Astrocyte (in vitro differentiated cells and primary cell): ENCODE data around the gene CRHR2. TPM values are rescaled to one million over a fixed set of nuclear protein-coding genes. Genes with fewer than 3 reads are reported as not detected.

Experiments used
- DNase-seq: peaks from one replicate; pipeline ENCODE4 v3.0.0-alpha.2; 2010; ENCODE audit warnings: low read depth
- FAIRE-seq: peaks from 2 replicates; lab custom pipeline; 2011; peaks lifted over from hg19 to GRCh38; lab: Jason Lieb, UNC
- H2AFZ ChIP-seq: 2 replicates; pipeline ENCODE4 v1.6.0; 2012; ENCODE audit warnings: low read depth, low read length, inconsistent platforms
- H3K27ac ChIP-seq: 2 replicates; pipeline ENCODE4 v1.5.1; 2011; ENCODE audit warnings: low read depth, low read length, inconsistent platforms
- H3K27me3 ChIP-seq: 2 replicates; pipeline ENCODE4 v1.6.0; 2011; ENCODE audit warnings: low read length, inconsistent platforms; ENCODE audit not compliant: insufficient read depth
- H3K36me3 ChIP-seq: 2 replicates; pipeline ENCODE4 v1.5.1; 2011; ENCODE audit warnings: low read length, inconsistent platforms; ENCODE audit not compliant: insufficient read depth
- H3K4me1 ChIP-seq: 2 replicates; pipeline ENCODE4 v1.5.1; 2011; ENCODE audit warnings: low read length, inconsistent platforms; ENCODE audit not compliant: insufficient read depth
- H3K4me2 ChIP-seq: 2 replicates; pipeline ENCODE4 v1.6.0; 2012; ENCODE audit warnings: low read length, inconsistent platforms
- H3K4me3 ChIP-seq: 2 replicates; pipeline ENCODE4 v1.5.1; 2011; ENCODE audit warnings: low read depth, mild to moderate bottlenecking, low read length, inconsistent platforms; ENCODE audit not compliant: insufficient read depth
- H3K79me2 ChIP-seq: 2 replicates; pipeline ENCODE4 v1.6.0; 2012; ENCODE audit warnings: mild to moderate bottlenecking, low read length, inconsistent platforms; ENCODE audit not compliant: insufficient read depth
- H3K9ac ChIP-seq: 2 replicates; pipeline ENCODE4 v1.6.0; 2012; ENCODE audit warnings: mild to moderate bottlenecking, low read length, inconsistent platforms
- H3K9me3 ChIP-seq: 2 replicates; pipeline ENCODE4 v1.5.1; 2012; ENCODE audit warnings: low read depth, mild to moderate bottlenecking, low read length, inconsistent platforms; ENCODE audit not compliant: insufficient read depth
- H4K20me1 ChIP-seq: 2 replicates; pipeline ENCODE4 v1.6.0; 2012; ENCODE audit warnings: low read length, inconsistent platforms; ENCODE audit not compliant: insufficient read depth
- H3K27ac Mint-ChIP-seq: one replicate; pipeline ENCODE4 v1.8.0; 2021; ENCODE audit warnings: mild to moderate bottlenecking, mixed read lengths; ENCODE audit not compliant: unreplicated experiment
- H3K27me3 Mint-ChIP-seq: one replicate; pipeline ENCODE4 v1.8.0; 2021; ENCODE audit warnings: low read depth, mixed read lengths; ENCODE audit not compliant: unreplicated experiment
- H3K36me3 Mint-ChIP-seq: one replicate; pipeline ENCODE4 v1.8.0; 2021; ENCODE audit warnings: low read depth, mixed read lengths; ENCODE audit not compliant: unreplicated experiment
- H3K4me1 Mint-ChIP-seq: one replicate; pipeline ENCODE4 v1.8.0; 2021; ENCODE audit warnings: low read depth, mixed read lengths; ENCODE audit not compliant: unreplicated experiment
- H3K4me3 Mint-ChIP-seq: one replicate; pipeline ENCODE4 v1.8.0; 2021; ENCODE audit warnings: mild to moderate bottlenecking, moderate library complexity, mixed read lengths; ENCODE audit not compliant: unreplicated experiment
- H3K9me3 Mint-ChIP-seq: one replicate; pipeline ENCODE4 v1.8.0; 2021; ENCODE audit warnings: mild to moderate bottlenecking, mixed read lengths; ENCODE audit not compliant: unreplicated experiment
- EZH2 ChIP-seq: IDR thresholded peaks from 2 replicates; pipeline ENCODE4 v1.6.1; 2012; ENCODE audit warnings: mild to moderate bottlenecking, low read length, inconsistent platforms; ENCODE audit not compliant: insufficient read depth
- total RNA-seq: library from RNA; stranded (reverse); gene quantifications from 2 replicates; pipeline ENCODE4 v1.2.1, GENCODE V29; 2021
- TF ChIP-seq, protein P1 (sequence below): IDR thresholded peaks from 2 replicates; pipeline ENCODE4 v1.5.1; 2011; ENCODE audit warnings: low read depth, mild to moderate bottlenecking, inconsistent platforms, low read length, moderate library complexity; ENCODE audit not compliant: insufficient read depth

Gene CRHR2
- total RNA-seq, 1 donor from 2014 or later, result not detected

DNA sequence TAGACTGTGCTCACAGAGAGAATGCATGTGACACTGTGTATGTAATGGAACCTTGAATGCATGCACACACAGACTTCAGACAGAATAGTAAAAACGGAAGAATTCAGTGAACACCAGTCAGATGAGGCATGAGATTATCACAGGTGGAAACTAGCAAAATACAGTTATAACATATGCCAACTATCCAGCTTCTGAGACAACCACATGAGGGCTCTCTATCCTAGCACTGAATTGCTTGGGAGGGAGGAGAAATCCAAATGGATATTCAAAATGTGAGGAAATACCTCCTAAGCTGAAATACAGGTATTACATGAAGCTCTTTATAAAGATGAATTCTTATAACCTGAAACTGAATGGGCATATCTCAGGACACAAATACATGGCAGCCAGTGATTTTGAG is 57.0 kb downstream of the CRHR2 start:
- FAIRE-seq, result no peak
- Histone ChIP-seq H3K27me3 (no peaks in the 10 kb centered on the region), H4K20me1 (peaks cover 55% of the 10 kb centered on the region), H3K4me2 (no peak overlapping the region), H3K4me1 (no peaks in the 10 kb centered on the region), H3K9me3 (no peaks in the 10 kb centered on the region), H3K79me2 (peaks cover 8% of the 10 kb centered on the region), H3K27ac (no peak overlapping the region), H2AFZ (no peak overlapping the region), H3K4me3 (no peak overlapping the region), H3K36me3 (peaks cover 63% of the 10 kb centered on the region), H3K9ac (no peak overlapping the region)
- DNase-seq, result no peak
- H3K9me3 Mint-ChIP-seq, result no peaks in the 10 kb centered on the region
- no peak overlapping the region for H3K4me3 Mint-ChIP-seq
- no peak overlapping the region for H3K27ac Mint-ChIP-seq
- no peaks in the 10 kb centered on the region for H3K4me1 Mint-ChIP-seq
- TF ChIP-seq, protein P1, sequence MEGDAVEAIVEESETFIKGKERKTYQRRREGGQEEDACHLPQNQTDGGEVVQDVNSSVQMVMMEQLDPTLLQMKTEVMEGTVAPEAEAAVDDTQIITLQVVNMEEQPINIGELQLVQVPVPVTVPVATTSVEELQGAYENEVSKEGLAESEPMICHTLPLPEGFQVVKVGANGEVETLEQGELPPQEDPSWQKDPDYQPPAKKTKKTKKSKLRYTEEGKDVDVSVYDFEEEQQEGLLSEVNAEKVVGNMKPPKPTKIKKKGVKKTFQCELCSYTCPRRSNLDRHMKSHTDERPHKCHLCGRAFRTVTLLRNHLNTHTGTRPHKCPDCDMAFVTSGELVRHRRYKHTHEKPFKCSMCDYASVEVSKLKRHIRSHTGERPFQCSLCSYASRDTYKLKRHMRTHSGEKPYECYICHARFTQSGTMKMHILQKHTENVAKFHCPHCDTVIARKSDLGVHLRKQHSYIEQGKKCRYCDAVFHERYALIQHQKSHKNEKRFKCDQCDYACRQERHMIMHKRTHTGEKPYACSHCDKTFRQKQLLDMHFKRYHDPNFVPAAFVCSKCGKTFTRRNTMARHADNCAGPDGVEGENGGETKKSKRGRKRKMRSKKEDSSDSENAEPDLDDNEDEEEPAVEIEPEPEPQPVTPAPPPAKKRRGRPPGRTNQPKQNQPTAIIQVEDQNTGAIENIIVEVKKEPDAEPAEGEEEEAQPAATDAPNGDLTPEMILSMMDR, result no peak
- TF ChIP-seq EZH2, result no peak
- H3K36me3 Mint-ChIP-seq, result peaks cover 34% of the 10 kb centered on the region
- no peaks in the 10 kb centered on the region for H3K27me3 Mint-ChIP-seq

DNA sequence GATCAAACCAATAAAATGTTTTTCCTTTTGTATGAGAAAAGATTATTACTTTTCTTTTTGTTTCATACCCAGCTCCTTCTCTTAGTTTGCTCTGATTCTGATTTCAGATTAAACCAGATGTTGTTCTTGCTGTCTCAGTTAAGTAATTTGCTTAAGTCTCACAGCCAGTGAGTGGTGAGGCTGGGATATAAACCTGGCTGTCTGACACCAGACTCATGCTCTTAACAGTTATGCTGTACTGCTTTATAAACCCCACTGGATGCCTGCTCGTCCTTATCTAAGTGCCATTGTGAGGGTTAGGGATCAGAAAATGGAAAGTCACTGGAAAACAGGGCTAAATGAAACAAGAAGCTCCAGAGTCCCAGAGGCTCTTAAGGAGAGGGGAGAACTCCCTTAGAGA is 63.3 kb downstream of the CRHR2 start:
- FAIRE-seq (no peak), DNase-seq (no peak)
- Histone ChIP-seq H3K9me3 (no peaks in the 10 kb centered on the region), H3K4me3 (no peak overlapping the region), H3K4me1 (no peaks in the 10 kb centered on the region), H4K20me1 (peaks cover 75% of the 10 kb centered on the region), H3K79me2 (peaks cover 60% of the 10 kb centered on the region), H3K4me2 (no peak overlapping the region), H3K27ac (no peak overlapping the region), H2AFZ (no peak overlapping the region), H3K9ac (no peak overlapping the region), H3K36me3 (peaks cover 82% of the 10 kb centered on the region), H3K27me3 (no peaks in the 10 kb centered on the region)
- peaks cover 4% of the 10 kb centered on the region for H3K4me1 Mint-ChIP-seq
- H3K27me3 Mint-ChIP-seq, result no peaks in the 10 kb centered on the region
- H3K9me3 Mint-ChIP-seq, result no peaks in the 10 kb centered on the region
- no peak for TF ChIP-seq EZH2
- TF ChIP-seq, protein P1, result no peak
- no peak overlapping the region for H3K27ac Mint-ChIP-seq
- H3K36me3 Mint-ChIP-seq, result peaks cover 30% of the 10 kb centered on the region
- H3K4me3 Mint-ChIP-seq, result no peak overlapping the region

DNA sequence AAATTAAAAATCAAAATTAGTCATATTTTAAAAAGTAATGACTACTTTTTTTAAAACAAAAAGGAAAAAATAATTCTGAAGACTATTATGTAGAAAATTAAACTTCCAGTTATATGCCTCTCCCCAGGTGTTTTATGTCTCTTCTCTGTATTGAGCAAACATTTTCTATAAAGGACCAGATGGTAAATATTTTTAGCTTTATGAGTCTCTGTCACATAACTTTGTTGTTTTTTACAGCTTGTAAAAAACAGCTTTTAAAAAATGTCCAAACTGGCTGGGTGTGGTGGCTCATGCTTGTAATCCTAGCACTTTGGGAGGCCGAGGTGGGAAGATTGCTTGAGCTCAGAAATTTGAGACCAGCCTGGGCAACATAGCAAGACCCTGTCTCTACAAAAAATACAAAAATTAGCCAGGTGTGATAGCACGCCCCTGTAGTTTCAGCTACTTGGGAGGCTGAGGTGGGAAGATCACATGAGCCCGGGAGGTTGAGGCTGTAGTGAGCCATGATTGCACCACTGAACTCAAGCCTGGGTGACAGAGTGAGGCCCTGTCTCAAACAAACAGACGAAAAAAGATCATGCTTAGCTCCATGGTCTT is 64.1 kb downstream of the CRHR2 start:
- H3K27ac Mint-ChIP-seq, result no peak overlapping the region
- Histone ChIP-seq H3K9me3 (no peaks in the 10 kb centered on the region), H2AFZ (no peak overlapping the region), H3K4me2 (no peak overlapping the region), H4K20me1 (peaks cover 80% of the 10 kb centered on the region), H3K27me3 (no peaks in the 10 kb centered on the region), H3K79me2 (peaks cover 67% of the 10 kb centered on the region), H3K9ac (no peak overlapping the region), H3K4me1 (peaks cover 5% of the 10 kb centered on the region), H3K36me3 (peaks cover 84% of the 10 kb centered on the region), H3K4me3 (no peak overlapping the region), H3K27ac (no peak overlapping the region)
- FAIRE-seq, result no peak
- TF ChIP-seq, protein P1, result no peak
- no peak for TF ChIP-seq EZH2
- H3K36me3 Mint-ChIP-seq, result peaks cover 28% of the 10 kb centered on the region
- no peaks in the 10 kb centered on the region for H3K9me3 Mint-ChIP-seq
- H3K4me3 Mint-ChIP-seq, result no peak overlapping the region
- H3K27me3 Mint-ChIP-seq, result no peaks in the 10 kb centered on the region
- peaks cover 11% of the 10 kb centered on the region for H3K4me1 Mint-ChIP-seq
- no peak for DNase-seq
